HTR-8/SVneo (cell line): ENCODE measurements around the gene CD2AP.
"Not testable (repeated sequence)": the region's sequence is repeated elsewhere in the genome, so short reads cannot be mapped to it uniquely, and the experiment has no call there.

Experiments used
- DNase-seq: peaks from one replicate; pipeline ENCODE4 v3.0.0; 2011; ENCODE audit warnings: low spot score, mixed read lengths; ENCODE audit not compliant: insufficient read length
- FAIRE-seq: peaks from 2 replicates; lab custom pipeline; 2011; peaks lifted over from hg19 to GRCh38; lab: Jason Lieb, UNC

The CD2AP gene

DNA sequence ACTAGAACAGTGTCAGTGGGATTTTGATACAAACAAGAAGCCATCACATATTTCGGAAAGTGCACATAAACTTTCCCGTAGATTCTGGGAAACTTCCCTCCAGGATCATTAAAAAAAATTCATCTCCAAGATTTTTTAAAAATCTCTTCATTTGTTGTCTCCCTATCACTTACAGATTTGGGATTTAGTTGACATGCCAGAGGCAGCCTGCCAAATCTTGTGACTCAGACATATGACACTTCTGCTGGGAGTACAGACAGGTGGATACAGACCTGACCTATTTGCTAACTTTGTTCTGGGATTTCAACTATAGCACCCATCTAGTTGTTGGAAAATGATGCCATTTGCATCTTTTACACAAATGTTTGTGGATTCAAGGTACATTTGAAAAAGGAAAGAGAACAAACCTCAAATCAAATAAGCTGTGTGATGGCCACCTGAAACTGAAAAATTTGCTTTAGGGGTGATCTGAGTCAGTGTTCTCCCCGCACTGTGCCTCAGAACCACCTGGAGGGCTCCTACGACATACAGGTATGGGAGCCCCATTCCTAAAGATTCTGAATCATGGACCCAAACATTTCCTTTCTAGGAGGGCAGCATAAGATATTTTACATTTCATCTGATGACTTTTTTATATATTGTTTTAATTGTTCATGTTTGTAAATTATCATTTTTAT lies 21.9 kb upstream of the CD2AP start:
- DNase-seq: no peak

DNA sequence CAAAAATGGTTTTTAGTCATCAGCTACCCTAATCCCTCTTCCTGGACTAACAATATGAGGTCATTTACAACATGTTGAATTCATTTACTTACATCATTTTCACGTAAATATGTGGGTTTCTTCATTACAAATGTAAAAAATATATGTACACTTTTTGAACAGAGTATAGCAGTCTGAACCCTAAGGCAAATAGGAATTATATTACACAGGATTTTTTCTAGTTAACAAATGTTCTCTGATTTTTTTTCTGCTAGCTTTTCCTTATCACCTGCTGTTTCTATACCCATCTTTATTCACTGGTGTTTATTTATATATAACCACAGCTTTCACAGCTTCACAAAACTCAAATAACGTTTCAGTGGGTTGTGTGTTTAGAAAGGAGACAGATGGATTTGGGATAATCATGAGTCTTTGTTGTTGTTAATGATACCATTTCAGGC lies 21.0 kb upstream of the CD2AP start:
- FAIRE-seq (no peak), DNase-seq (no peak)

More for the DNA sequence above, 21.9 kb upstream of the CD2AP start:
- no peak for FAIRE-seq

DNA sequence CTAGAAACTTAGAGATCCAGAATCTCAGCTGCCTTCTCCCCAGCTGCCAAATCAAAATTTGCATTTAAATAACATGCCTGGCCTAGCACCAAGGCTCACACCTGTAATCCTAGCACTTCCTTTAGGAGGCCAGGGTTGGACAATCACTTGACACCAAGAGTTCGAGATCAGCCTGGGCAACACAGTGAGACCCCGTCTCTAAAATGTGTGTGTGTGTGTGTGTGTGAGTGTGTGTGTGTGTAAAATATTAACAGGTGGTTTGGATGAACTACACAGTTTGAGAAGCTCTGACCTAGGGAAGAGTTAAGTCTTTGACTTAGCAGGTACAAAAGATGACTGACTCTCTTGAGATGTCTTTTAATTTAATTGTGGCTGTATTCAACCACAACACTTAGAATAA lies 20.2 kb upstream of the CD2AP start:
- FAIRE-seq: no peak
- DNase-seq: no peak

DNA sequence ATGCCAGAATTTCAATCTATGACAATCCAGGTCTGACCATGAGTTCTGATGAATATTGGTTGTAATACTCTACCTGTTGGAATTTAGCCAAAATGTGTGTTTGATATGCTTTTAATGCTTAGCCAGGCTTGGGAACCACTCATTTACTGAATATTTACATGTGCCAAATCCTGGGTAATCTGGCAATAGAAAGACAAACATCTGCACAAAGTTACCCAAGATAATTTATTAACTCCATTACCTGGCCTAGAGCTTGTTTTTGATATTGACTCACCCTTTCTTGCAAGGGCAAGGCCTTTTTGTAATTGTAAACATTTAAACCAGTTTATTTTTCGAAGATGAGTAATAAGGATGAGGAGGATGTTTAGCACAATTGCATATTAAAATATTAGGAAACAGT lies 13.5 kb upstream of the CD2AP start:
- no peak for FAIRE-seq
- no peak for DNase-seq

- FAIRE-seq (no peak), DNase-seq (no peak)
Observed at GRCh38 chr6:47465117-47465516, 12.5 kb upstream of the CD2AP start.

- DNase-seq (no peak), FAIRE-seq (no peak)
Observed at GRCh38 chr6:47471911-47472310, 5.7 kb upstream of the CD2AP start.

GRCh38 chr6:47473791-47474346 lies 3.7 kb upstream of the CD2AP start:
- FAIRE-seq (no peak), DNase-seq (no peak)

DNA sequence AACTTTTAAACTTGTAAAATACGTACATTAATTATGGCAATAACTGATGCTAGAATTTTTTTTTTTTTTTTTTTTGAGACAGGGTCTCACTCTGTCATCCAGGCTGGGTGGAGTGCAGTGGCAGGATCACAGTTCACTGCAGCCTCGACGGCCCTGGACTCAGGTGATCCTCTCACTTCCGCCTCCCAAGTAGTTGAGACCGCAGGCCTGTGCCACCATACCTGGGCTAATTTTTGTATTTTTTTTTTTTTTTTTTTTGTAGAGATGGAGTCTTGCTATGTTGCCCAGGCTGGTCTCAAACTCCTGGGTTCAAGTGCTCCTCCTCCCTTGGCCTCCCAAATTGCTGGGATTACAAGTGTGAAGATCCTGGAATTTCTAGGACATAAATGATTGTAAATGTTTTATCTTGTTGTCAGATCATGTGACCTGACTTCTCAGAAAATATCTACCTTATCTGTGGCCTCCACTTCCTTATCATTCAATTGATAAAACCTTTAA lies 2.2 kb upstream of the CD2AP start:
- DNase-seq (no peak), FAIRE-seq (no peak)

- DNase-seq (no peak), FAIRE-seq (no peak)
Observed at GRCh38 chr6:47476781-47477496, 650 bp upstream of the CD2AP start.

- DNase-seq: peak; percentile 15
Observed at GRCh38 chr6:47478233-47479139, 897 bp downstream of the CD2AP start.

GRCh38 chr6:47479140-47479508 lies 1.5 kb downstream of the CD2AP start:
- FAIRE-seq: no peak
- no peak for DNase-seq

More at GRCh38 chr6:47478233-47479139, 897 bp downstream of the CD2AP start:
- FAIRE-seq: no peak

- no peak for DNase-seq
- no peak for FAIRE-seq
Observed at GRCh38 chr6:47479874-47480273, 2.3 kb downstream of the CD2AP start.

DNA sequence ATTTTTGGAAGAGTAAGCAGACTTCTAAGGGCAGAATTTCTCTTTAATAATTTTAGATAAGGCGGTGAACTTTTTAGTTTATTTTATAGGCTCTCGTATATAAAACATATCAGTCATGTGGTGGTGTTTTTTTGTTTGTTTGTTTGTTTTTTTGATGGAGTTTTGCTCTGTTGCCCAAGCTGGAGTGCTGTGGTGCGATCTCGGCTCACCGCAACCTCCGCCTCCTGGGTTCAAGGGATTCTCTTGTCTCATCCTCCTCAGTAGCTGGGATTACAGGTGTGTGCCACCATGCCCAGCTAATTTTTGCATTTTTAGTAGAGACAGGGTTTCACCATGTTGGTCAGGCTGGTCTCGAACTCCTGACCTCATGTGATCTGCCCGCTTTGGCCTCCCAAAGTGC lies 3.6 kb downstream of the CD2AP start:
- not testable (repeated sequence) for FAIRE-seq, DNase-seq

- FAIRE-seq: no peak
- DNase-seq: no peak
Observed at GRCh38 chr6:47481806-47482205, 4.2 kb downstream of the CD2AP start.

GRCh38 chr6:47483516-47483852 lies 5.9 kb downstream of the CD2AP start:
- no peak for DNase-seq
- FAIRE-seq: no peak

GRCh38 chr6:47483853-47484546 lies 6.4 kb downstream of the CD2AP start:
- FAIRE-seq: no peak
- DNase-seq: no peak

GRCh38 chr6:47484616-47485015 lies 7.0 kb downstream of the CD2AP start:
- DNase-seq (peak; percentile 35), FAIRE-seq (no peak)

- no peak for DNase-seq
- no peak for FAIRE-seq
Observed at GRCh38 chr6:47485083-47485482, 7.5 kb downstream of the CD2AP start.

GRCh38 chr6:47485491-47486135 lies 8.0 kb downstream of the CD2AP start:
- FAIRE-seq (no peak), DNase-seq (no peak)
